Measurements from ENCODE around the gene SENP2. TPM values are rescaled to one million over a fixed set of nuclear protein-coding genes. Genes with fewer than 3 reads are reported as not detected.
"Not testable (repeated sequence)": the region's sequence is repeated elsewhere in the genome, so short reads cannot be mapped to it uniquely, and the experiment has no call there.

Gene SENP2
- total RNA-seq, 1 donor from 2014 or later = 52.3 TPM

DNA sequence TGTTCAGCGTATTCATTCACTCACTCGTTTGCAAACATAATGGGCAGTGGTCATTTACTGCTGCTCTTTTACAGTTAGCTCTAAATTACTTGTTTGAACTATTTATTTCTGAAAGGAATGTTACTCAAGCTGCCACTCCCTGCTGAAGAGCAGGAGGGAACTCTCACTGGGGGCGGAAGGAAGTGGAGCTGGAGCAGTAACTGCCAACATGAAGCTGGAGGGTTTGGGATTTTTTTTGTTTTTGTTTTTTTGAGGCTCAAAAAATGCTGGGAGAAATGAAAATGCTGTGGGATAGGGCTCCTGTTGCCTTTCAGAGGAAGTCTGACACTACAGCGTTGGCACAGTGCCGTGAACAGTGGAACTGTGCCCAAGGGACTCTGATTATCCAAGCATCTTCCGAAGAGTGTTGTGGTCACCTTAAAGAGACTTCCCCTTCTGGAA is 44.1 kb downstream of the SENP2 start:
- H3K4me1 Mint-ChIP-seq (ENCODE audit: low read depth) = peaks cover 5% of the 10 kb centered on the region
- peak overlapping the region; percentile 59 for H3K27ac Mint-ChIP-seq
- H3K9me3 Mint-ChIP-seq (ENCODE audit: low read depth) = no peaks in the 10 kb centered on the region
- TF ChIP-seq CTCF (IDR thresholded peaks at IDR 0.05; ENCODE audit: unreplicated experiment) = no peak
- DNase-seq (ENCODE audit: low spot score, unreplicated experiment) = no peak
- H3K27me3 Mint-ChIP-seq = no peaks in the 10 kb centered on the region
- peaks cover 21% of the 10 kb centered on the region for H3K36me3 Mint-ChIP-seq (ENCODE audit: insufficient read depth)
- H3K4me3 Mint-ChIP-seq (ENCODE audit: low read depth) = no peak overlapping the region

GRCh38 chr3:185631108-185631507 is 45.0 kb downstream of the SENP2 start:
- peaks cover 5% of the 10 kb centered on the region for H3K4me1 Mint-ChIP-seq (ENCODE audit: low read depth)
- no peak for DNase-seq (ENCODE audit: low spot score, unreplicated experiment)
- TF ChIP-seq CTCF (IDR thresholded peaks at IDR 0.05; ENCODE audit: unreplicated experiment) = no peak
- H3K4me3 Mint-ChIP-seq (ENCODE audit: low read depth) = no peak overlapping the region
- no peaks in the 10 kb centered on the region for H3K9me3 Mint-ChIP-seq (ENCODE audit: low read depth)
- H3K27ac Mint-ChIP-seq = no peak overlapping the region
- peaks cover 16% of the 10 kb centered on the region for H3K36me3 Mint-ChIP-seq (ENCODE audit: insufficient read depth)
- H3K27me3 Mint-ChIP-seq = no peaks in the 10 kb centered on the region

GRCh38 chr3:185631508-185632206 is 45.6 kb downstream of the SENP2 start:
- peaks cover 14% of the 10 kb centered on the region for H3K36me3 Mint-ChIP-seq (ENCODE audit: insufficient read depth)
- H3K27me3 Mint-ChIP-seq = no peaks in the 10 kb centered on the region
- H3K27ac Mint-ChIP-seq = peak overlapping the region; percentile 57
- no peak for DNase-seq (ENCODE audit: low spot score, unreplicated experiment)
- no peak overlapping the region for H3K4me3 Mint-ChIP-seq (ENCODE audit: low read depth)
- TF ChIP-seq CTCF (IDR thresholded peaks at IDR 0.05; ENCODE audit: unreplicated experiment) = no peak
- peaks cover 5% of the 10 kb centered on the region for H3K4me1 Mint-ChIP-seq (ENCODE audit: low read depth)
- H3K9me3 Mint-ChIP-seq (ENCODE audit: low read depth) = no peaks in the 10 kb centered on the region

DNA sequence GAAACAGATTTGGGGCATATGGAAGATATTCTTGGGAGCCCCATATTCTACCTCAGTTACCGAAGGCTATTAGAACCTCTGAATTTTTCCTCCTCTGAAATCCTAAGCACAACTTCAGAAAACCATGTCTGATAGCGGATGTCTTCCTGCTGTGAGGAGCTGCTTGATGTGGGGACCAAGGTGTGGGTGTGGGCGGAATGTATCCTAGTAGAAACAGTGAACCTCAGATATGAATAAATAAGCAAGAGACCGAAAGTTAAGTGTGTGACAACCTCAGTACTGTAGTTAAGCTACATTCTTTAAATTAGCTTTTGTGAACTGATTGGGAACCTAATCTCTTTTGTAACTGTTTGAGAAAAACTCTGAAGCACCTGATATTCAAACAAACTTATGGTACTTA is 46.9 kb downstream of the SENP2 start:
- Mint-ChIP-seq H3K4me3 (ENCODE audit: low read depth) (no peak overlapping the region), H3K27ac (no peak overlapping the region), H3K27me3 (no peaks in the 10 kb centered on the region), H3K4me1 (ENCODE audit: low read depth) (peaks cover 5% of the 10 kb centered on the region), H3K36me3 (ENCODE audit: insufficient read depth) (peaks cover 8% of the 10 kb centered on the region), H3K9me3 (ENCODE audit: low read depth) (no peaks in the 10 kb centered on the region)
- no peak for DNase-seq (ENCODE audit: low spot score, unreplicated experiment)
- TF ChIP-seq CTCF (IDR thresholded peaks at IDR 0.05; ENCODE audit: unreplicated experiment) = no peak

- H3K9me3 Mint-ChIP-seq (ENCODE audit: low read depth) = no peaks in the 10 kb centered on the region
- TF ChIP-seq CTCF (IDR thresholded peaks at IDR 0.05; ENCODE audit: unreplicated experiment) = no peak
- H3K4me3 Mint-ChIP-seq (ENCODE audit: low read depth) = no peak overlapping the region
- H3K36me3 Mint-ChIP-seq (ENCODE audit: insufficient read depth) = peaks cover 8% of the 10 kb centered on the region
- no peak for DNase-seq (ENCODE audit: low spot score, unreplicated experiment)
- H3K27me3 Mint-ChIP-seq = peaks cover 3% of the 10 kb centered on the region
- H3K27ac Mint-ChIP-seq = peak overlapping the region; percentile 79
- peaks cover 8% of the 10 kb centered on the region for H3K4me1 Mint-ChIP-seq (ENCODE audit: low read depth)
These were observed 51.3 kb downstream of the SENP2 start for GRCh38 chr3:185637388-185637787.

DNA sequence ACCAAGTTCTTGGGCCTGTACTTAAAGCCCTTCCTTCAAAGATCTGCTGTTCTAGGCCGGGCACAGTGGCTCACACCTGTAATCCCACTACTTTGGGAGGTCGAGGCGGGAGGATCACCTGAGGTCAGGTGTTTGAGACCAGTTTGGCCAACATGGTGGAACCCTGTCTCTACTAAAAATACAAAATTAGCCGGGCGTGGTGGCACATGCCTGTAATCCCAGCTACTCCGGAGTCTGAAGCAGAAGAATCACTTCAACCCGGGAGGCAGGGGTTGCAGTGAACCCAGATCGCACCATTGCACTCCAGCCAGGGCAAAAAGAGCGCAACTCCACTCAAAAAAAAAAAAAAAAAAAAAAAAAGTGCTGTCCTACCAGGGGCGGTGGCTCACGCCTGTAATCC is 52.6 kb downstream of the SENP2 start:
- H3K4me1 Mint-ChIP-seq (ENCODE audit: low read depth); DNase-seq (ENCODE audit: low spot score, unreplicated experiment); H3K9me3 Mint-ChIP-seq (ENCODE audit: low read depth); H3K4me3 Mint-ChIP-seq (ENCODE audit: low read depth); H3K27me3 Mint-ChIP-seq; H3K27ac Mint-ChIP-seq: not testable (repeated sequence)
- peaks cover 11% of the 10 kb centered on the region for H3K36me3 Mint-ChIP-seq (ENCODE audit: insufficient read depth)
